Measurements from ENCODE around the gene MTMR6.

Gene MTMR6

GRCh38 chr13:25214491-25215252, 72.6 kb downstream of the MTMR6 start:
- DNase-seq = no peak

- no peak for DNase-seq
Observed at GRCh38 chr13:25213715-25214114, 73.6 kb downstream of the MTMR6 start.

- DNase-seq = no peak
Observed at GRCh38 chr13:25210842-25211569, 76.3 kb downstream of the MTMR6 start.

GRCh38 chr13:25207291-25207810, 79.9 kb downstream of the MTMR6 start:
- DNase-seq = no peak

GRCh38 chr13:25204863-25205262, 82.4 kb downstream of the MTMR6 start:
- no peak for DNase-seq

GRCh38 chr13:25203127-25203740, 84.1 kb downstream of the MTMR6 start:
- DNase-seq = no peak

- DNase-seq = no peak
Observed at GRCh38 chr13:25200783-25201182, 86.5 kb downstream of the MTMR6 start.

- DNase-seq = no peak
Observed at GRCh38 chr13:25198647-25199046, 88.6 kb downstream of the MTMR6 start.

- no peak for DNase-seq
Observed at GRCh38 chr13:25196971-25197370, 90.3 kb downstream of the MTMR6 start.
